Suprapubic skin (tissue), 4 donors: ENCODE results near the gene PUS3. TPM values are rescaled to one million over a fixed set of nuclear protein-coding genes. Genes with fewer than 3 reads are reported as not detected.
A peak's percentile ranks its signal among the peaks of the same experiment; 100 is the strongest.

Experiments used
- DNase-seq, 2 donors: peaks; one replicate each; pipeline ENCODE4 v3.0.0-alpha.2; 2019; ENCODE audit warnings: low spot score in 2 of 2
- H3K27ac ChIP-seq: fragments of 200-600 bp; sonication (generic); one replicate; pipeline ENCODE4 v1.5.1; 2019
- H3K27me3 ChIP-seq: fragments of 200-600 bp; sonication (generic); one replicate; pipeline ENCODE4 v1.5.1; 2019
- H3K36me3 ChIP-seq: fragments of 200-600 bp; sonication (generic); one replicate; pipeline ENCODE4 v1.5.1; 2019
- H3K4me1 ChIP-seq: fragments of 200-600 bp; sonication (generic); one replicate; pipeline ENCODE4 v1.5.1; 2019
- H3K4me3 ChIP-seq: fragments of 200-600 bp; sonication (generic); one replicate; pipeline ENCODE4 v1.5.1; 2019; ENCODE audit warnings: mild to moderate bottlenecking
- H3K9me3 ChIP-seq: fragments of 200-600 bp; sonication (generic); one replicate; pipeline ENCODE4 v1.5.1; 2019
- EP300 ChIP-seq: sonication (generic); formaldehyde crosslinking; IDR thresholded peaks from one replicate; pipeline ENCODE4 v1.6.1; 2017; ENCODE audit warnings: antibody characterized with exemption
- POLR2A ChIP-seq, 2 donors: fragments of 450-650 bp; IDR thresholded peaks; one replicate each; pipeline ENCODE4 v1.6.1; 2017; ENCODE audit warnings: antibody characterized with exemption in 2 of 2, mild to moderate bottlenecking in 2 of 2, moderate library complexity in 2 of 2
- POLR2AphosphoS5 ChIP-seq, 3 donors: sonication (generic); formaldehyde crosslinking; IDR thresholded peaks; one replicate each; pipeline ENCODE4 v1.6.1; 2017; ENCODE audit warnings: antibody characterized with exemption in 3 of 3
- WGBS: methylation state at CpG from one replicate; pipeline ENCODE4 v1.1.5; 2018; 5-methylcytosine and 5-hydroxymethylcytosine counted together
- total RNA-seq, 4 donors: library from RNA; depleted of rRNA; stranded (reverse); fragments of >200 nt; gene quantifications; one replicate each; pipeline ENCODE4 v1.1.0, GENCODE V29; 2016
- TF ChIP-seq, protein P1 (sequence below), 2 donors: fragments of 200-600 bp in 1 of 2; fragments of 450-650 bp in 1 of 2; sonication (generic) in 1 of 2; IDR thresholded peaks; one replicate each; pipeline ENCODE4 v1.5.1; 2016 to 2019; ENCODE audit warnings: antibody characterized with exemption in 2 of 2, mild to moderate bottlenecking in 1 of 2, moderate library complexity in 1 of 2

PUS3 gene
- total RNA-seq, 4 donors from 2014 or later = 6.0 to 14.9 (median 10.6) TPM

- H3K4me3 ChIP-seq = no peak overlapping the region
- peak in 1 of 2 donors; percentile 40 for DNase-seq
- no peaks in the 10 kb centered on the region for H3K27me3 ChIP-seq
- 66% methylated on average over 12 of the region's 12 CpGs for WGBS
- H3K36me3 ChIP-seq = no peaks in the 10 kb centered on the region
- TF ChIP-seq, protein P1, sequence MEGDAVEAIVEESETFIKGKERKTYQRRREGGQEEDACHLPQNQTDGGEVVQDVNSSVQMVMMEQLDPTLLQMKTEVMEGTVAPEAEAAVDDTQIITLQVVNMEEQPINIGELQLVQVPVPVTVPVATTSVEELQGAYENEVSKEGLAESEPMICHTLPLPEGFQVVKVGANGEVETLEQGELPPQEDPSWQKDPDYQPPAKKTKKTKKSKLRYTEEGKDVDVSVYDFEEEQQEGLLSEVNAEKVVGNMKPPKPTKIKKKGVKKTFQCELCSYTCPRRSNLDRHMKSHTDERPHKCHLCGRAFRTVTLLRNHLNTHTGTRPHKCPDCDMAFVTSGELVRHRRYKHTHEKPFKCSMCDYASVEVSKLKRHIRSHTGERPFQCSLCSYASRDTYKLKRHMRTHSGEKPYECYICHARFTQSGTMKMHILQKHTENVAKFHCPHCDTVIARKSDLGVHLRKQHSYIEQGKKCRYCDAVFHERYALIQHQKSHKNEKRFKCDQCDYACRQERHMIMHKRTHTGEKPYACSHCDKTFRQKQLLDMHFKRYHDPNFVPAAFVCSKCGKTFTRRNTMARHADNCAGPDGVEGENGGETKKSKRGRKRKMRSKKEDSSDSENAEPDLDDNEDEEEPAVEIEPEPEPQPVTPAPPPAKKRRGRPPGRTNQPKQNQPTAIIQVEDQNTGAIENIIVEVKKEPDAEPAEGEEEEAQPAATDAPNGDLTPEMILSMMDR (IDR thresholded peaks at IDR 0.05) = no peak
- TF ChIP-seq EP300 (no peak), POLR2A (IDR thresholded peaks at IDR 0.05) (no peak), POLR2AphosphoS5 (IDR thresholded peaks at IDR 0.05) (no peak)
- H3K9me3 ChIP-seq = no peaks in the 10 kb centered on the region
- H3K4me1 ChIP-seq = peaks cover 14% of the 10 kb centered on the region
- H3K27ac ChIP-seq = no peak overlapping the region
Observed at GRCh38 chr11:125933030-125933813, 30.2 kb upstream of the PUS3 start.

DNA sequence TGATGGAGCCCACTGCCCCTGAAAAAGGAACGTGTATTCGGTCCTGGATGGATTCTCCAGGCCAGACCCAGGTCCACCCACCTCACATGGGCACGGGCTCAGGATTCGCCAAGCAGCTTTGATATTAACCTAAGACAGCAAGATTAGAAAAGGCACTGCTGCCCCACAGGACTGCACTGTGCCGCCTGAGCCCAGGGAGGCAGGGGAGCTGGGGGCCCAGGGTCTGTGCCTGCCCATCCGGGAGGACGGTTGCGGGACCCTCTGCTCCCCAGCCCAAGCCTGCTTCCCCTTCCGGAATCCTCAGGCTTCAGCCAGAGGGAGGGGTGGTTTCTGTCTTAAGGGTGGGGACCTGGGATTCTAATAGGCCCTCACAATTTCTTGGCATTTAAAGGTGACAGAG lies 29.3 kb upstream of the PUS3 start:
- 78% methylated on average over 9 of the region's 9 CpGs for WGBS
- TF ChIP-seq POLR2A (IDR thresholded peaks at IDR 0.05) (no peak), EP300 (no peak), POLR2AphosphoS5 (IDR thresholded peaks at IDR 0.05) (no peak)
- TF ChIP-seq, protein P1 (IDR thresholded peaks at IDR 0.05) = no peak
- H3K4me3 ChIP-seq = no peak overlapping the region

DNA sequence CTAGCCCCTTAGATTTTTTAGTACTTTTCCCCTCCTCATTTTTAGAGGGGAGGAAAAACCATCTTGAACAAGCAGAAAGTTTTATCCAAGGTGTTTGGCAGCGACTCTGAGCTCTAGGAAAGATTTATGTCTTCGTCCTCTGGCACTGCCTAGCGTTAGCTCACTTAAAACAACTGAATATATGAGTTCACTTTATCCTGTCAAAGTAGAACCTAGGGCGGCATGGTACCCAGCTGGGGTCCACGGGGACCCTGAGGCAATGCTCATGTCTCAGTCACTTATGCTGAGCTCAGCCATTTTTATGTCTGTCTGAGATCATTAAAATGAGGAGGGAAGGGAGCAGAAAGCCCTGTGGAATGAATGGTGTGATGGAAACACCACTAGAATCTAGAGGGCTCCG lies 28.7 kb upstream of the PUS3 start:
- no peak overlapping the region for H3K4me3 ChIP-seq
- no peaks in the 10 kb centered on the region for H3K36me3 ChIP-seq
- WGBS = 29% methylated on average over 6 of the region's 6 CpGs
- H3K27ac ChIP-seq = no peak overlapping the region
- TF ChIP-seq, protein P1 (IDR thresholded peaks at IDR 0.05) = no peak
- TF ChIP-seq POLR2AphosphoS5 (IDR thresholded peaks at IDR 0.05) (no peak), POLR2A (IDR thresholded peaks at IDR 0.05) (no peak), EP300 (no peak)
- H3K27me3 ChIP-seq = no peaks in the 10 kb centered on the region
- peak in 1 of 2 donors; percentile 7 for DNase-seq
- no peaks in the 10 kb centered on the region for H3K9me3 ChIP-seq
- peaks cover 11% of the 10 kb centered on the region for H3K4me1 ChIP-seq

More for the DNA sequence above, 29.3 kb upstream of the PUS3 start:
- peak in 1 of 2 donors; percentile 43 for DNase-seq
- H3K27me3 ChIP-seq = no peaks in the 10 kb centered on the region
- H3K4me1 ChIP-seq = peaks cover 11% of the 10 kb centered on the region
- no peak overlapping the region for H3K27ac ChIP-seq
- no peaks in the 10 kb centered on the region for H3K36me3 ChIP-seq
- H3K9me3 ChIP-seq = no peaks in the 10 kb centered on the region

- H3K27ac ChIP-seq = no peak overlapping the region
- H3K36me3 ChIP-seq = no peaks in the 10 kb centered on the region
- no peaks in the 10 kb centered on the region for H3K9me3 ChIP-seq
- no peaks in the 10 kb centered on the region for H3K27me3 ChIP-seq
- TF ChIP-seq, protein P1 (IDR thresholded peaks at IDR 0.05) = no peak
- TF ChIP-seq POLR2A (IDR thresholded peaks at IDR 0.05) (no peak), EP300 (no peak), POLR2AphosphoS5 (IDR thresholded peaks at IDR 0.05) (no peak)
- no peak overlapping the region for H3K4me3 ChIP-seq
- DNase-seq = no peak
- H3K4me1 ChIP-seq = peaks cover 11% of the 10 kb centered on the region
- 51% methylated on average over 3 of the region's 3 CpGs for WGBS
Observed at GRCh38 chr11:125931116-125931515, 28.1 kb upstream of the PUS3 start.

DNA sequence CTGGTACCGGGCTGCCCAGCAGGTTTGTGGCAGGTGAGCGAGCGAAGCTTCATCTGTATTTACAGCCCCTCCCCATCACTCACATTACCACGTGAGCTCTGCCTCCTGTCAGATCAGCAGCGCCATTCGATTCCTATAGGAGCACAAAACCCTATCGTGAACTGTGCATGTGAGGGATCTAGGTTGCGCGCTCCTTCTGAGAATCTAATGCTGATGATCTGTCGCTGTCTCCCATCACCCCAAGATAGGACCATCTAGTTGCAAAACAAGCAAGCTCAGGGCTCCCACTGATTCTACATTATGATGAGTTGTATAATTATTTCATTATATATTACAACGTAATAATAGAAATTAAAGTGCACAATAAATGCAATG lies 27.1 kb upstream of the PUS3 start:
- H3K4me1 ChIP-seq = peaks cover 7% of the 10 kb centered on the region
- no peaks in the 10 kb centered on the region for H3K27me3 ChIP-seq
- peak in 1 of 2 donors; percentile 2 for DNase-seq
- TF ChIP-seq POLR2A (IDR thresholded peaks at IDR 0.05) (no peak), POLR2AphosphoS5 (IDR thresholded peaks at IDR 0.05) (no peak)
- TF ChIP-seq, protein P1 (IDR thresholded peaks at IDR 0.05) = no peak
- H3K9me3 ChIP-seq = no peaks in the 10 kb centered on the region
- no peak overlapping the region for H3K4me3 ChIP-seq
- no peak overlapping the region for H3K27ac ChIP-seq
- H3K36me3 ChIP-seq = no peaks in the 10 kb centered on the region
- WGBS = 95% methylated on average over 11 of the region's 11 CpGs
